NCI-H1092 treated with DMSO at 0.1 percent for 48 hours (cell line): ENCODE results near the gene ETNPPL.
"Not testable (repeated sequence)": the region's sequence is repeated elsewhere in the genome, so short reads cannot be mapped to it uniquely, and the experiment has no call there.

ENCODE experiments used
- DNase-seq: peaks from one replicate; lab custom pipeline; 2025; lab: John Stamatoyannopoulos, UW

Gene ETNPPL

DNA sequence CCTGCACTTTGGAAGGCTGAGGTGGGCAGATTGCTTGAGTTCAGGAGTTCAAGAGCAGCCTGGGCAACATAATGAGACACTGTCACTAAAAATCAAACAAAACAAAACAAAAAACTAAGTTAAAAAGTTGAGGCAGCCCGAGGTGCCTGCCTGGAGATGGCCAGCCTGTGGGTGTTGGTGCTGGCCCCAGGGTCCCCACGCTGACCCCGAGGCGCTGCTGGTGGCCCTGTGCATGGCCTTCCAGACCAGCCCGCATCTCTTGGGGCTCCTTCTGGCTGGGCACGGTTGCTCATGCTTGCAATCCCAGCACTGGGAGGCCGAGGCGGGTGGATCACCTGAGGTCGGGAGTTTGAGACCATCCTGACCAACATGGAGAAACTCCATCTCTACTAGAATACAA, 4.4 kb downstream of the ETNPPL start:
- no peak for DNase-seq

DNA sequence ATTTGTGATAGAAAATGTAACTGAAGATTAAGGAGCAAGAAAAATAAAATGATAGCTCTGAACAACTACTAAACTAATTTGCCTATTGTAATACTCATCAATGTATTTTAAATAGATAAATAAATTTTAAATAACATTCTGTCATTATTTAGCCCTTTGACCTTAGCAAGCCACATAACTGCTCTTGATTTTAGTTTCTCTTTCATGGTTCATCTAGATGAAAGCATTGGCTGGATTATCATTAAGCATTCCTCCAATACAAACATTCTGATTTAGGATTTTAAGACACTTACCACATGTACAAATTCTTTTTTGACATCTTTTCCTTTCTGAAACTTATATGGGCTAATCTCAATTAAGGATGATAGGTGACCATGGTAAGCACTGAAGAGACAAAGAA, 8.5 kb downstream of the ETNPPL start:
- no peak for DNase-seq

DNA sequence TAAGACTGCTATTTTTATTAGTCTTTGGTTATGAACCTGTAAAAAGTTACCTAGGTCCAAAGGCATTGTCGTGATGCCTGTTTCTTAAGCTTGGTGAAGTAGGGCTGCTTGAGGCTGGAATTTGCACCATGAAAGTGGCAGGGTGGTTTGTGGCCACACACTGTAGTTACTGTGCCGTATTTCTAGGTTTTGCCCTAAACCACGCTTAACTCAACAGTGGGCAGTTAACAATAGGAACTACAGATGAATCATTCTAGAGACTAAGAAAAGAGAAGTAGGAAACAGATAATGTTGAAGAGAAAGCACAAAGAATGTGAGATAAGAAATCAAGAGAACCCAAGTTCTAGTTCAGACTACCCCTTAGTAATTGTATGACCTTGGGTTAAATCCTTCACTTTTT, 11.5 kb downstream of the ETNPPL start:
- DNase-seq = no peak

DNA sequence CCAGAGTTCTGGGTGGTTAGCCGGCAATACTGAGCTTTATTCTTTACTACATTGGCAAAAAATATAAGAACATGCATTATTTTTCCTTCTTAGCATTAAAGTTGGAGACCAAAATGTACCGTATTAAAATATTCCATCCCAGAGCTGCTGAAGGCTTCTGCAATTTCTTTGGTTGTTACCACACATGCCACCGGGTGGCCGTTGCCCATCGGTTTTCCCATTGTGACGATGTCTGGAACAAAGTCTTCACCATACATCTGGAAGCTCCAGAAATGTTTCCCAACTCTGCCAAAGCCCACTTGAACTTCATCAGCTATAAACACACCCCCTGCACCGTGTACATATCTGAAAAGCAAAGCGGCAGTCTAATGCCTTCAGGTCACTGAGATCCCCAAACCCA, 13.7 kb downstream of the ETNPPL start:
- no peak for DNase-seq

DNA sequence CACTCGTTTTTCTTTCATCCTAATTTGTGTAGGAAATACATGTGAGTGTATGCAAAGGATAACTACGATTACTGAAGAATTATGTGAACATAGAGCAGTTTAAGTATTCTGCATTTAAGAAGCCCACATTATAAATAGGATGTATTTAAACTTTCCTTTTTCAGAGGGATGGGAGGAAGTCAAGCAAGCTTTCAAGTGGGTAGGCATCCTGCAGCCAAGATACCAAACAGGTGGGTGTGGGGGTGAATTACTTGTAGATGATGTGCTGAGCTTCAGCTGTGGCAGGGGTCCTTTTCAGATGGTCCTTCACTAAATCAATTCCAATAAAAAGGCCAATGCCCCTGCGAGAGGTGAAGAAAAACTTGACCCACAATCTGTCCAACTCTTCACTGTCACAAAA, 16.3 kb downstream of the ETNPPL start:
- no peak for DNase-seq

DNA sequence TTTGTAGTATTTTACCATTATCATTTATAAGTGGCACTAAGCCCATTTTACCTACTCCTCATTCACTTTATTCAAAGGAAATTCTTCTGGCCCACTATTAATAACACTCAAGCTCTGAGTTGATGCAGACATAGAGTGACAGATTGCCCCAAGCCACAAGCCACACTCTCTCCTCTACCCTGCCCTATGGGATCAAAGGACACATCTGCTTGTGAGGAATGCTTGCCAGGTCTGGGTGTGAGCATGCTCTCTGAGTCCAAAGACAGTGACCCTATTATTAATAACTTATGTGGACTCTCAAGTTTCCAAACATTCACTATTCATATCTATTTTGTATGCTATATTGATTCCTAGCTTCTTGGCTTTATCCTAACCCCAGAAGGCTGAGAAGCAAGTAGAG, 18.5 kb downstream of the ETNPPL start:
- no peak for DNase-seq

DNA sequence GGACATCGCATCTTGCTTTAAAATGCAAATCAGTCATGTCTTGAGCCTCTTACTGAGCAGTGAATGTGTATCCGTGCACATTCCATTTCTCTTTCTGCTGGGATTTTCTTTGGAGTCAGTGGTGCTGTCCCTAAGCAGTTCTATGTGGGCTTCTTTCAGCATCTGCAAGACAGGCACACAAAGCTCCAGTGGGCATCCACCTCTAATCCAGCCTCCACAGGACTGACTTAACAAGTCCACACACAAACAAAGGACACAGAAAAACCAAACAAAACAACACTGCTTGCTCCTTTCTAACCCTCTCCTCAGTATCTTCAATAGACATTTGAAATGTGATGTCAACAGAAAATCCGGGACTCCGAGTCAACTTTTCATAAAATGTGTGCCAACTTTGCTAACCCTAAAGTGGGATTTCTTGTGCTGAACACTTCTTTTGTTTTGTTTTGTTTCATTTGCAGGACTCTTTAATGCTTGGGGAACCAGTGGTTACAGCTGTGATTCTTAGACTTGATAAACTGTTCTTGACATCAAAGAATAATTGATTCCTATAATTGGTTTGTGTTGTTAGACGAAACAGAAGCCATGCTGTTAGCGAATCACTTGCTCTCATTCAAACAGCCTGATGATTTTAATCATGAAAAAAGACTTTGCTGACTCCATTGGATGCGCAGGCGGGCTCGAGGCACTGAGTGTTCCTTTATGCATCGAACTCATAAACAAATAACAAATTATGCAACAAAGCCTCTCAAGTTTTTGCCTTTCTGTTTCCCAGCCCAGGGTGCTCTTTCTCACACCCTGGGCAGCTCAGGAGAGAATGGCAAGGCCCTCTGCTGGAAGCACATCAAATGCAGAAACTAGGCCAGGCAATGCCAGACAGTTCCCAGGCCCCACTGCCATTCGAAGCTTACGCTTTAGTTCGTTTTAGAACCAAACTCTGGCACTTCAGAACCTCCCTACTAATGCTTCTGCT, 20.1 kb downstream of the ETNPPL start:
- DNase-seq = no peak

DNA sequence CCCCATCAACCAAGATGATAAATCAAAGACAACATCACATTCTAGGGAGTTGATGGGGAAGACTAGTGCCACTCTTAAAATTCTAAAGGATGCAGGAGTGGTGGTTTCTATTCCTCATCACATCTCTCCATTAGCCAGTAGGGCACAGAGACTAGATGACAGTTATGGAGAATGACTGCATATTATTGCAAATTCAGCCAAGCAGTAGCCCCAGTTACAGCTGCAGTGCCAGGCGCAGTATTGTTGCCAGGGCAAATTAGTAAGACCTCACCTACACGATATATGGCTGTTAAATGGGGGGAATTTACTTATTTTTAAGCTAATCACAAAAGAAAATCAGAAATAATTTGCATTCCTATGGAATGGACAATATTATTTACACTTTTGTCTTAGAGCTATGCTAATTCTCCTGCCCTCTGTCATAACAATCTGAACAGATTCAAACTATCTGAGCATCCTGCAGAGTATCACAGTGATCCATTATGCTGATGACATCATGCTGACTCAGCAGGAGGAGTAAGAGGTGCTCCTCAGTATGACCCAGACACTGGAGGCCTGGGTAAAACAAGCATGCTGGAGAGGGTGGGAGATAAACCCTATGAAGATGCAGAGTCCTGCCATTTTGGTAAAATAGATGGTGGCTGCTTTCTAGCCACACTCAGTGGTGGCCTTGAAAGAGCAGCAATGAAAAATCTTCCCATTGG, 24.7 kb downstream of the ETNPPL start:
- DNase-seq = no peak

DNA sequence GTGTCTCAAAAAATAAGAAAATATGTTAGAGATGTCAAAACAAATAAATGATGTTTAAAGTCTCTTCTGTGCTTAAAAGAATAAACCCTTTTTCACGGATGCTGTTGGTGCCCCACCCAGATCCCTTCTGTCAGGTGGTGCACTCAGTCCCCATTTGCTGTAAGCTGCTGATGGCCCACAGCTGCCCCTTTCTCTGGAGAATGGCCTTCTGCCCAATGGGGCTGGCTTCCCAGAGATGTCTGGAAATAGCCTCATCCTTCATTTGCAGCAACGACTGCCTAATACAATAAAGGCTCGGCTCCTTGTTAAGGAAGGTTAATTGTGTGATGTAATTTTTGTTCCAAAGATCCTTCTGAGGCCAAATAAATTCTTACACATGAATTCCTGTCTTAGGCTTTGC, 31.8 kb downstream of the ETNPPL start:
- no peak for DNase-seq

DNA sequence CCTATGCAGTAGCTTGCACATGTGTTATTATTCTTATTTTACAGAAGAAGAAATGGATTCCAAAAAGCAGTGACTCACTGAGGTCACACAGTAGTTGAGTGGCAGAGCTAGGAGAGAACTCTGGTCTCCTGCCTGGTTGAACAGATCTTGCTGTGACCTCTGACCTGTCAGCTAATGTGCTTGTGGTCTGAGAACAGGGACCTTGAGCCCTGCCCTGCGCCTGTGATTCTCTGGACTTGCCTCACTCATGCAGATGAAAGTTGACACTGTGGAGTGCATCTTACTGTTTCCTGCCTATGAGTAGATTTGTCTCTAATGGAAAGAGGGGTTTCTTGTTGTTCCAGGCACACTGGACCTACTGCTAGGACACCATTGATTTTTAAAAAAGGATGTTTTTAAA, 32.3 kb downstream of the ETNPPL start:
- DNase-seq = no peak

DNA sequence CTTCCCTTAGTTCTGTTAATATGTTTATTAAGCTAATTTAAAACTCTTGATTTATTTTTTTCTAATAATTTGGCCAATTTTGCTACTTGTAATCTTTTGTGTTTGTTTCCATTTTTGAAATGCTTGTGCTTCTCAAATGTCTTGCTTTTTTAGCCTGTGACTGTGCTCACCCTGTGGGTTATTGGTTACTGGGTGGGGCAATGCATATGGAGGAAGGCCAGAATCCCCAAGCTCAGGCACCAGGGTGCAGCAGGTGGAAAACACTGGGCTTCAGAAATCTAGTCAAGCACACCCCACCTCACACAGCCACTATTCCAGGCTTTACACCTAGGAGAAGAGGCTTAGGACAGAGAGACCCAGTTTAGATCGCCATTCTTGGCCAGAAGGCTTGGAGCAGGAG, 33.1 kb downstream of the ETNPPL start:
- no peak for DNase-seq

DNA sequence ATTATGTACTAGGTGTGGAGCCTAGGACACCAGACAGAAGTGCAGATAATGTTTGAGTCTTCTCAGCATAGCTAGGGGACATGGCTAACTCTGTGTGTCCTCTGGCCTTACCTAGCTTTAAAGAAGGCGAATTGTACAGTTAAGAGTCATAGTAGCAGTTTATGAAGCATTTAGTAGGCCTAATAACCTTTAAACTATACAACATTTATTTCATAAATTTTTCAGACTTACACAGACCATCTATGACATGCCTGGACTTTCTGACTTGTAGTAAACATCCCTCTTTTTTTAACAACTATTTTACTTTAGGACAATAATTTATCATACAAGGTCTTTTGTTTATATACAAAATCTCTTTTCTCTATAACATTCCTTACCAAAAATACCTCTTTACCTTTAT, 37.4 kb downstream of the ETNPPL start:
- no peak for DNase-seq

DNA sequence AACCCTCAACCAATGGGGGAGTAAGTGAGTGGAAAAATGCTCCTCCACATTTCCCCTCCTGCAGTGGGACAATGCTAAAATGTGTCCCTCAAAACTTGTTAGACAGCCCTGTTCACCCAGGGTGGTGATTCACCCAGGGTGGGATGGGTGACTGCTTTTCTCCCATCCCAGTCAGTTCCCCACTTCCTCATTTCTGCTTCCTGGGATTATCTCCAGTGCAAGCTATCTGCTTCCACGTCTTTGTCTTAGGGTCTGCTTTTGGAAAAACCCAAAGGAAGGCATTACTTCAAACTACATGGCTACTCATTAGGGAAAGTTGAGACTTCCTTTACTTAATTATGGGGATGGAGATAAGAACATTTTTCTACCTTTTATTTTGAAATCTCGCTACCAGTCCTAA, 45.5 kb downstream of the ETNPPL start:
- DNase-seq = no peak

DNA sequence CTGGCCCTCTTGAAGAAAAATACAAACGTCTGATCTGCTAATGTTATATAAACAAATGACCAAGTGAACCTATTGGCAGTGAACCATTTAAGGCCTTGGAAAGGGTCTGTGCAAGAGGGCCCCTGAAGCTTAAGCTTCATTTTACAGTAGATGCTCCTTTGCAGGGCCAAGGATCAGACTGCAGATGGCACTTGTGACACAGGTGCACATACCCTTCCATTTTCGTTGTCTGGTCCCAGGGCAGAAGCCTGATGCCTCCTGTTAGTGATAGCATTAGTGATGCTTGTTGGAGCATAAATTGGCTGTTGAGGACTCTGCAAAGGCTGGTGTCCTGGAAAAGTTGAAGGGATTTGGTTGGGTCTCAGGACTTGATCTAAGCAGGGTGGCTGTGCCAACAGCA, 46.5 kb downstream of the ETNPPL start:
- no peak for DNase-seq

DNA sequence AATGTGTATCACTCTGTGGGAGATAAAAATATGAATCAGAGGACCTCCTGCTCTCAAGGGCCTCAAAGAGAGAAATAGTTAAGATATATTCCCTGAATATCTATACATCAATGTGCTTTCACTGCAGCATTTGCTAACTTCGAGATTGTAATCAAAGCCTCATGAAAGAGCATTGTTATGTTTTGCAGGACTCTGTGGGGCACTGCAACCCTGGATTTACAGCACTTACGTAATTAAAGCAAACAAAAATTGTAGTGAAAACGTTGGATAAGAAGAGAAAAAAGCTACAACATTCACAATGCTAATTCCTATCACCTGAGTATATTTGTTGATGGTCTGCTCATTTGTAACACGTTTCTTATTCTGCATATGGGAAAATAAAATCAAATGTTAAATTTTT, 48.0 kb downstream of the ETNPPL start:
- no peak for DNase-seq

DNA sequence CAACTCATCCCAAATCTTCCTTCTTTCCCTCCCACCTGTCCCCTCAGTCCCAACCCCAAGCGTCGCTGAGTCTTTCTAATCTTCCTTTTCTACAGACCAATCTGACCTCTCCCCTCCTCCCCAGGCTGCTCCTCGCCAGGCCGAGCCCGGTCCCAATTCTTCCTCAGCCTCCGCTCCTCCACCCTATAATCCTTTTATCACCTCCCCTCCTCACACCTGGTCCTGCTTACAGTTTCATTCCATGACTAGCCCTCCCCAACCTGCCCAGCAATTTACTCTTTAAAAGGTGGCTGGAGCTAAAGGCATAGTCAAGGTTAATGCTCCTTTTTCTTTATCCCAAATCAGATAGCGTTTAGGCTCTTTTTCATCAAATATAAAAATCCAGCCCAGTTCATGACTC, 52.3 kb downstream of the ETNPPL start:
- DNase-seq = not testable (repeated sequence)

DNA sequence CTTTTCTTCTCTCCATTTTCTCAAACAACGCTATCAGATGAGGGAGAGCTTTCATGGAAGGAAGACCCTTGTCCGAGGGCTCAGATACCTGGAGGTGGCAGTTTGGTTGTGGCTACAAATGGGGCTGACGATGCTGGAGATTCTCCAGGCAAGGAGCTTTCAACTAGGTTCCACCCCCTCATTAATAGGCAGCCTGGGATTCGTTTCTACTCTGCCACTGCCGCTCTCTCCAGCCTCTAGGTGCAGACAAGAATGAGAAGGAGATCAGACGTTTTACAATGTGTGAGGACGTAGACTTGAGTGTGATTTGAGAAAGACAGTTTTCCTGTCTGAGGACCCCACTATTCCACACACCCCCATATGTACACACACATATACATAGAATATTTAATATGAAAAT, 53.1 kb downstream of the ETNPPL start:
- DNase-seq = no peak

DNA sequence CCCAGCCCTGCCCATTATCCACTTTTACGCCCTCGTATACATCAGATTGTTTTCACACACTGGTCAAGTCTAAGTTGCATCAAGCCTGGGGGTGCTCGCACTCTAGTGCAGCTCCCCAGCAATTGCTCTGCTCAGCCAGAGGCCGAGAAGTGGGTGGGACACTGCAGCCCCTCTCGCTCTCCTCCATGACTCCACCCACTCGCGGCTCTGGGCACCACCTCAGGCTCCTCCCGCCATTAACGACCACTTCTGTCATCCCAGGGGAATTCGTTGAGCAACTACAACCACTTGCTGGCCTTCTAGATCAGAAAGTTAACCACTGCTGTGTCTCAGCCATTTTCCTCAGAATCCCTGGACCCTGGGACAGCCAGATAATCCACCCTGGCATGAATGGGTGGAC, 53.6 kb downstream of the ETNPPL start:
- DNase-seq = no peak

DNA sequence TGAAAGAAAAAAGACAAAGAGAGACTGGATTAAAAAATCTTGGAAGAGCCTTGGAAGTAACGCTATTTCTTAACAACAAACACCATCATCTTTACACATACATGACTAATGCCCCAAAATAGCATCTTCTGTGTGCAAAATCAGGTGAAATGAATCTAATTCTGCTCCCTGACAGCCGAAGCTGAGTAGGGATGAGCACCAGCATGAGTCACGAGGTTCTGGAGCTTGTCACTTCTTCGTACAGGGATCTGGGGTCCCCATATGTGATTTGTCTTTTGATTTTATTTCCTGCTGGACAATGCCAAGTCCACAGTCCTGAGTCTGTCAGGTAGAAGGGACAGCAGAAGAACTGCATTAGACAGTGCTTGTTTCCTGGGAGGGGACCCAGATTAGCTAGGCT, 56.6 kb downstream of the ETNPPL start:
- DNase-seq = no peak

DNA sequence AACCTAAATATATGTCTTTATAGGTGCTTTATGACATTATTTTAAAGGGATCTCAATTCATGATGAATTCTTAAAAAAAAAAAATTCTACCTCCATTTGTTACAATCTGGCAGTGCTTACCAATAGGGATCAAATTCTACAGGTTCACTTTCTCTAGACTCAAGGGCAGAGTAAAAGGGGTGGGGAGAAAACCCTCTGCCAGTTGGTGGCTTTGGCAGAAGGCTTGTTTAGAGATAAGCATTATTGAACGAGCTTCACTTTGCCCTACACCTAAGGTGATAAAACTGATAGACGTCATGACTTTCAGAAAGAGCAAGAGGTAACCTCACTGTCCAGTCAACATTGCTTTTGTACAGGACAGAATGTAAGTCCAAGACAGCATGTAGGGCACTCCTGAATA, 58.9 kb downstream of the ETNPPL start:
- no peak for DNase-seq

DNA sequence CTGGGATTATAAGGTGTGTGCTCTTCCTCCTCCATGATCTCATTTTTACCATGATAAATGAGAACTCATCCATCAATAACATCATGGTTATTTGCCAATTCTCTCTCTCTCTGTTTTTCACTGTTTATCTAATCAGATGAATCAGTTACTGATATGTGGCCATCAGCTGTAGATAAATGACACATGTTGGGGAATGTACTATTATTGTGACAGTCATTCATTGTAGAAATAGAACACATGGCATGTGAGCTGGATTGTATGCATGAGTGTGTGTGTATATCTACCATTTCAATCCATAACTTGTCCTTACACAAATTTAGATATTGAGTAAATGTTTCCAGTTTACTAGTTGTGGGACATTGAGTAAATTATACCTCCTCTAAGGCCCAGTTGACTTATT, 59.5 kb downstream of the ETNPPL start:
- DNase-seq = no peak

DNA sequence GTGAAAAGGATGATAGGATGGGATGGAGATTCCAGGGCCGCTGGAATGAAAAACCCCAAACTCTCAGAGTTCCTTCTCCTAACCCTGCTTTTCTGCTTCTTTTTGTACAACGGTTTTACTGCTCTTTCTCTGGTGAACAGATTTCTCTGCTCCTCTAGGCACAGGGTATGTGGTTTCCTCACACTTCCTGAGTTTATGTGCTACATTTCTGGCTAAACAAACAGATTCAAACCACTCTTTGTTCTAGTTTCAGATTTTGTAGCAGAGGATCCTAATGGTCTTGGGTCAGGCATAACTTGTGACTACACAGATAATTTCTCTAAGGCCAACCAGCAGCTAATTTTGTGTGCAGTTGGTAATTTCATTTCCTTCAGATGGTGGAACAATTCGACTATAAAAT, 59.9 kb downstream of the ETNPPL start:
- DNase-seq = no peak

DNA sequence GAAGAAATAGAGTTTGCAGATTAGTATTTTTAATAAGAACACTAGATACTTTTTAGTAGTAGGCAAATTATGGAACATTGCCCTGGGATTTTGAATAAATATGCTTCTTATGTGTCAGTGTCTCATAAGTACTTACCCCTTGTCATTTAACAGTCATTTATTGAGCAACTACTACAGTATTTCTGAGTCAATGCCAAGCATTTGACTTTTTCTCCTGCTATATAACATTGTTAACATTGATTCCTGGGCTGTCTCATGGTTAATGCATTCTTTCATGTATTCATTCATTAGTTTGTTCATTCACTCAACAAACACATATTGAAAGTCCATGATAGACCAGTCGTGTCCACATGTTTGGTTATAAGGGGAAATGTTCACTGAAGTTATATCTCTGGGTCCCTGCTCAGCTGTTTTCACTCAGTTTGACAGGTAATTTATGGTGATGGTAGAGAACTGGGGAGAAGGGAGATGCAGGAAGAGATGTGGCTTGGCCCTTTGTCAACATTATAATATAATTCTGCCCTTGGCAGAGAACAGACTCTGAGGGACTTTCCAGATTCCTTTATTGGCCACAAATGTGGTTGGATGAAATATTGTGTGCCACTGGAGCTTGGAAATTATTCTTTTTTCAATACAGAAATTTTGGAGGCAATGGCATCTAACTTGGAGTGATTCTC, 62.6 kb downstream of the ETNPPL start:
- DNase-seq = no peak
